Gastroesophageal sphincter (tissue), 4 donors: ENCODE data around the gene AEN. TPM values are rescaled to one million over a fixed set of nuclear protein-coding genes. Genes with fewer than 3 reads are reported as not detected.

Experiments
- ATAC-seq: fragments of 150-250 bp; one replicate; pipeline ENCODE4 v1.9.1; 2016; ENCODE audit warnings: mild to moderate bottlenecking, moderate library complexity
- H3K27ac ChIP-seq, 4 donors: fragments of 200-600 bp; sonication (generic) in 3 of 4; 1 replicate in 3 of 4; 2 replicates in 1 of 4; pipeline ENCODE4 v1.5.1; 2016 to 2019
- H3K27me3 ChIP-seq: fragments of 200-600 bp; sonication (generic); one replicate; pipeline ENCODE4 v1.5.1; 2019
- H3K36me3 ChIP-seq, 2 donors: fragments of 200-600 bp; sonication (generic); one replicate each; pipeline ENCODE4 v1.5.1; 2019; ENCODE audit warnings: control low read depth in 1 of 2
- H3K4me1 ChIP-seq, 3 donors: fragments of 200-600 bp; sonication (generic); 1 replicate in 2 of 3; 2 replicates in 1 of 3; pipeline ENCODE4 v1.5.1; 2016 to 2019; ENCODE audit warnings: control low read depth in 2 of 3
- H3K4me3 ChIP-seq, 2 donors: fragments of 200-600 bp; sonication (generic); one replicate each; pipeline ENCODE4 v1.5.1; 2019; ENCODE audit warnings: mild to moderate bottlenecking in 1 of 2, moderate library complexity in 1 of 2
- H3K9me3 ChIP-seq, 3 donors: fragments of 200-600 bp; sonication (generic); one replicate each; pipeline ENCODE4 v1.5.1; 2017 to 2019; ENCODE audit warnings: control low read depth in 2 of 3
- CTCF ChIP-seq, 4 experiments: fragments of 200-600 bp in 2 of 4; fragments of 450-650 bp in 2 of 4; sonication (generic) in 1 of 4; IDR thresholded peaks; one replicate each; pipeline ENCODE4 v1.5.1; 2017 to 2019; ENCODE audit warnings: antibody characterized with exemption in 4 of 4, mild to moderate bottlenecking in 2 of 4, moderate library complexity in 2 of 4
- EP300 ChIP-seq: sonication (generic); formaldehyde crosslinking; IDR thresholded peaks from one replicate; pipeline ENCODE4 v1.6.1; 2017; ENCODE audit warnings: antibody characterized with exemption, mild to moderate bottlenecking
- POLR2A ChIP-seq, 2 donors: fragments of 450-650 bp; IDR thresholded peaks; one replicate each; pipeline ENCODE4 v1.6.1; 2017; ENCODE audit warnings: antibody characterized with exemption in 2 of 2, mild to moderate bottlenecking in 2 of 2, moderate library complexity in 1 of 2
- POLR2AphosphoS5 ChIP-seq: sonication (generic); formaldehyde crosslinking; IDR thresholded peaks from one replicate; pipeline ENCODE4 v1.6.1; 2017; ENCODE audit warnings: antibody characterized with exemption
- WGBS, 2 donors: methylation state at CpG; one replicate each; pipeline ENCODE4 v1.1.5; 2018; ENCODE audit warnings: low coverage in 1 of 2; 5-methylcytosine and 5-hydroxymethylcytosine counted together
- total RNA-seq, 4 donors: library from RNA; depleted of rRNA; stranded (reverse); fragments of >200 nt; gene quantifications; one replicate each; pipeline ENCODE4 v1.1.0, GENCODE V29; 2016

The AEN gene
- total RNA-seq, 4 donors from 2014 or later = 11.0 to 23.4 (median 18.1) TPM

- 89 to 95% methylated on average over 3 of the region's 3 CpGs for WGBS, 2 donors
- Histone ChIP-seq H3K27ac (peak overlapping the region in 2 of 4 donors; percentile 30 to 87), H3K4me1 (peaks cover 0 to 43% (median 27%) of the 10 kb centered on the region in 3 donors), H3K4me3 (no peak overlapping the region), H3K36me3 (peaks cover 0 to 29% of the 10 kb centered on the region in 2 donors), H3K27me3 (no peaks in the 10 kb centered on the region), H3K9me3 (no peaks in the 10 kb centered on the region)
- no peak for ATAC-seq
- TF ChIP-seq POLR2A (IDR thresholded peaks at IDR 0.05) (no peak), POLR2AphosphoS5 (no peak), EP300 (no peak), CTCF (IDR thresholded peaks at IDR 0.05) (no peak)
Observed at GRCh38 chr15:88623632-88624031, 2.5 kb downstream of the AEN start.

GRCh38 chr15:88624156-88624970, 3.2 kb downstream of the AEN start:
- Histone ChIP-seq H3K36me3 (peaks cover 0 to 36% of the 10 kb centered on the region in 2 donors), H3K4me1 (peaks cover 0 to 43% (median 27%) of the 10 kb centered on the region in 3 donors), H3K9me3 (no peaks in the 10 kb centered on the region), H3K27me3 (no peaks in the 10 kb centered on the region), H3K4me3 (peak overlapping the region in 1 of 2 donors; percentile 20), H3K27ac (peak overlapping the region in 3 of 4 donors; percentile 14 to 87 (median 17))
- TF ChIP-seq POLR2A (IDR thresholded peaks at IDR 0.05) (no peak), EP300 (no peak), CTCF (IDR thresholded peaks at IDR 0.05) (peak in 3 of 4 experiments; percentile 43 to 61 (median 52)), POLR2AphosphoS5 (no peak)
- 41 to 58% methylated on average over 12 to 13 of the region's 19 CpGs for WGBS, 2 donors
- peak; percentile 35 for ATAC-seq

- H3K27ac ChIP-seq = peak overlapping the region in 3 of 4 donors; percentile 14 to 87 (median 17)
Observed at GRCh38 chr15:88624971-88625490, 3.9 kb downstream of the AEN start.

DNA sequence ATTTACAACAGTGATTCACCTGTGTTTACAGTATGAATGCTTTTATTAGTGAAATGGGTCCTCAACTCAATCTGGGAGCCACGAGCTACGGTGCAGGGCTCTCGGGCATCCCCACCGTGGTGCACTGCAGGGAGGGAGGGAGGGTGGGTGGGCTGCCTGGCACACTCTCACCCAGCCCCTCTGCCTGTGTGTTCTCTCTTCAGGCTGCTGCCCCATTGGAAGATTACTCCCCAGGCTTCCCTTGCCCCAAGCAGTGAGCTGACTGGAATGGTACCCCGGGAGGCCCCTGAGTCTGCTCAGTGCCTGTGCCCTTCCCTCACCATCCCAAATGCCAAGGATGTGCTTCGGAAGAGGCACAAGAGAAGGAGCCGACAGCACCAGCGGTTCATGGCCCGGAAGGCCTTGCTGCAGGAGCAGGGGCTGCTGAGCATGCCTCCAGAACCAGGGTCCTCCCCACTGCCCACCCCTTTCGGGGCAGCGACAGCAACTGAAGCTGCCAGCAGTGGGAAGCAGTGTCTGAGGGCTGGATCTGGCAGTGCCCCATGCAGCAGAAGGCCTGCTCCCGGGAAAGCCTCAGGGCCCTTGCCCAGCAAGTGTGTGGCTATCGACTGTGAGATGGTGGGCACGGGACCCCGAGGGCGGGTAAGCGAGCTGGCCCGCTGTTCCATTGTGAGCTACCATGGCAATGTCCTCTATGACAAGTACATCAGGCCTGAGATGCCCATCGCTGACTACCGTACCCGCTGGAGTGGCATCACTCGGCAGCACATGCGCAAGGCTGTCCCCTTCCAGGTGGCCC, 5.0 kb downstream of the AEN start:
- ATAC-seq = no peak
- TF ChIP-seq POLR2A (IDR thresholded peaks at IDR 0.05) (no peak), POLR2AphosphoS5 (no peak), EP300 (no peak)
- Histone ChIP-seq H3K4me3 (no peak overlapping the region), H3K36me3 (peaks cover 0 to 54% of the 10 kb centered on the region in 2 donors), H3K27me3 (no peaks in the 10 kb centered on the region), H3K9me3 (no peaks in the 10 kb centered on the region), H3K4me1 (peaks cover 0 to 38% (median 22%) of the 10 kb centered on the region in 3 donors), H3K27ac (no peak overlapping the region)
- WGBS, 2 donors = 60 to 76% methylated on average over 3 to 7 of the region's 23 CpGs

More at GRCh38 chr15:88624971-88625490, 3.9 kb downstream of the AEN start:
- no peak for TF ChIP-seq EP300
- no peak for TF ChIP-seq CTCF (IDR thresholded peaks at IDR 0.05)
- TF ChIP-seq POLR2A (IDR thresholded peaks at IDR 0.05) = no peak
- no peak for TF ChIP-seq POLR2AphosphoS5
- H3K4me1 ChIP-seq = peaks cover 0 to 43% (median 27%) of the 10 kb centered on the region in 3 donors
- H3K36me3 ChIP-seq = peaks cover 0 to 43% of the 10 kb centered on the region in 2 donors
- H3K27me3 ChIP-seq = no peaks in the 10 kb centered on the region
- H3K9me3 ChIP-seq = no peaks in the 10 kb centered on the region
- WGBS, 2 donors = 67 to 74% methylated on average over 6 to 9 of the region's 9 CpGs
- H3K4me3 ChIP-seq = no peak overlapping the region
- ATAC-seq = no peak

GRCh38 chr15:88627463-88627862, 6.3 kb downstream of the AEN start:
- Histone ChIP-seq H3K4me1 (peaks cover 0 to 30% (median 15%) of the 10 kb centered on the region in 3 donors), H3K36me3 (peaks cover 0 to 66% of the 10 kb centered on the region in 2 donors), H3K27ac (no peak overlapping the region), H3K4me3 (no peak overlapping the region), H3K9me3 (no peaks in the 10 kb centered on the region), H3K27me3 (no peaks in the 10 kb centered on the region)
- no peak for ATAC-seq
- 83 to 100% methylated on average over 1 of the region's 1 CpG for WGBS, 2 donors
- no peak for TF ChIP-seq POLR2A (IDR thresholded peaks at IDR 0.05)
- no peak for TF ChIP-seq EP300
- TF ChIP-seq CTCF (IDR thresholded peaks at IDR 0.05) = no peak
- TF ChIP-seq POLR2AphosphoS5 = no peak
